Right lobe of liver (tissue), 6 donors: ENCODE measurements around the gene PIM3. TPM values are rescaled to one million over a fixed set of nuclear protein-coding genes. Genes with fewer than 3 reads are reported as not detected.

Experiments used
- ATAC-seq, 4 donors: fragments of 200-7000 bp; cut with Tn5 transposase; one replicate each; pipeline ENCODE4 v1.9.1; 2020; ENCODE audit warnings: mild to moderate bottlenecking in 4 of 4, moderate library complexity in 4 of 4
- DNase-seq, 3 donors: peaks; one replicate each; pipeline ENCODE4 v3.0.0-alpha.2; 2020
- H3K27ac ChIP-seq, 3 donors: fragments of 200-600 bp; one replicate each; pipeline ENCODE4 v1.8.0; 2022
- H3K27me3 ChIP-seq, 2 donors: fragments of 200-600 bp; one replicate each; pipeline ENCODE4 v1.8.0; 2022
- H3K36me3 ChIP-seq, 4 donors: fragments of 200-600 bp; sonication (generic) in 1 of 4; one replicate each; pipeline versions ENCODE4 v1.5.1 to v1.8.0; 2017 to 2022; ENCODE audit warnings: control low read depth in 1 of 4
- H3K4me1 ChIP-seq, 4 donors: fragments of 200-600 bp; sonication (generic) in 1 of 4; one replicate each; pipeline versions ENCODE4 v1.5.1 to v1.8.0; 2017 to 2022; ENCODE audit warnings: control low read depth in 1 of 4
- H3K4me3 ChIP-seq, 3 donors: fragments of 200-600 bp; one replicate each; pipeline ENCODE4 v1.8.0; 2022
- H3K9me3 ChIP-seq, 4 donors: fragments of 200-600 bp; sonication (generic) in 1 of 4; one replicate each; pipeline versions ENCODE4 v1.5.1 to v1.8.0; 2017 to 2022; ENCODE audit warnings: control low read depth in 1 of 4
- POLR2A ChIP-seq: fragments of 450-650 bp; IDR thresholded peaks from one replicate; pipeline ENCODE4 v1.6.1; 2017; ENCODE audit warnings: antibody characterized with exemption, mild to moderate bottlenecking
- WGBS: methylation state at CpG from one replicate; pipeline ENCODE4 v1.1.6; 2018; ENCODE audit warnings: low coverage, low lambda C conversion rate; ENCODE audit not compliant: insufficient coverage; ENCODE audit errors: missing lambda C conversion rate; 5-methylcytosine and 5-hydroxymethylcytosine counted together
- intact Hi-C, 2 donors: fragments of 100-400 bp; cut with DNase I; formaldehyde crosslinking; loops; one replicate each; pipeline versions ENCODE4 v1.11.2 to v1.14.1; 2022
- total RNA-seq, 6 experiments: library from RNA; depleted of rRNA in 2 of 6; stranded (reverse); fragments of >200 nt in 2 of 6; fragmentation: NEBNext Ultra II Directional in 3 of 6; extraction: Animal tissue kit (Norgen Biotek cat#: 25700) in 3 of 6; gene quantifications; one replicate each; pipeline versions ENCODE4 v1.1.0 to v1.2.4, GENCODE V29; 2016 to 2023
- TF ChIP-seq, protein P1 (sequence below), 4 donors: fragments of 200-600 bp in 3 of 4; fragments of 450-650 bp in 1 of 4; IDR thresholded peaks; one replicate each; pipeline versions ENCODE4 v1.5.1 to v1.8.0; 2016 to 2022; ENCODE audit warnings: antibody characterized with exemption in 4 of 4, mild to moderate bottlenecking in 2 of 4
- donor health status: DM: no; HTN: yes; CAD: no.
- donor health status: DM: no; HTN: no; CAD: no.
- donor health status: DM: no; HTN: no; CAD: no.
- donor health status: DM: no; HTN: yes; CAD: no.
- donor health status: DM: no; HTN: yes; CAD: no.

PIM3 gene
- total RNA-seq, 6 experiments from 2014 or later = 26.7 to 64.4 (median 32.8) TPM

DNA sequence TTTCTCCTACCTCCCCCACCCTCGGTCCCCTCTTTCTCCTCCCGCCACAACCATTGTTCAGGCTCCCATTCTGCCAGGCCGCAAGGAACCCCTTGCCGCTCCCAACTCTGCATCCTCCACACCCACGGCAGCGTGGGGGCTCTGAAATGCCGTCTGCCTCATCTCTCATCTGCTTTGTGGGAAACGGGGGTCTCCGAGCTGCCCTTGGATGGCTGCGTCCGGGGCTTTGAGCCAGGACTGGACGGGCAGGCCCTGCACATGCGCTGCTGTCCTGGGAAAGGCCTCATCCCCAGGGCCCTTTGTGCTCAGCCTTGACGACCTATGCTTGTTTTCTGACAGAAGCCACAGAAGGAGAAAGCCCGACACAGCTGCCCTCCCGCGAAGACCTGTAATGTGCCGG lies 33.7 kb upstream of the PIM3 start:
- Histone ChIP-seq H3K27me3 (no peaks in the 10 kb centered on the region), H3K9me3 (no peaks in the 10 kb centered on the region), H3K4me3 (no peak overlapping the region), H3K36me3 (peaks cover 0 to 5% (median 2%) of the 10 kb centered on the region in 4 donors), H3K4me1 (peaks cover 0 to 11% (median 6%) of the 10 kb centered on the region in 4 donors), H3K27ac (no peak overlapping the region)
- TF ChIP-seq, protein P1, sequence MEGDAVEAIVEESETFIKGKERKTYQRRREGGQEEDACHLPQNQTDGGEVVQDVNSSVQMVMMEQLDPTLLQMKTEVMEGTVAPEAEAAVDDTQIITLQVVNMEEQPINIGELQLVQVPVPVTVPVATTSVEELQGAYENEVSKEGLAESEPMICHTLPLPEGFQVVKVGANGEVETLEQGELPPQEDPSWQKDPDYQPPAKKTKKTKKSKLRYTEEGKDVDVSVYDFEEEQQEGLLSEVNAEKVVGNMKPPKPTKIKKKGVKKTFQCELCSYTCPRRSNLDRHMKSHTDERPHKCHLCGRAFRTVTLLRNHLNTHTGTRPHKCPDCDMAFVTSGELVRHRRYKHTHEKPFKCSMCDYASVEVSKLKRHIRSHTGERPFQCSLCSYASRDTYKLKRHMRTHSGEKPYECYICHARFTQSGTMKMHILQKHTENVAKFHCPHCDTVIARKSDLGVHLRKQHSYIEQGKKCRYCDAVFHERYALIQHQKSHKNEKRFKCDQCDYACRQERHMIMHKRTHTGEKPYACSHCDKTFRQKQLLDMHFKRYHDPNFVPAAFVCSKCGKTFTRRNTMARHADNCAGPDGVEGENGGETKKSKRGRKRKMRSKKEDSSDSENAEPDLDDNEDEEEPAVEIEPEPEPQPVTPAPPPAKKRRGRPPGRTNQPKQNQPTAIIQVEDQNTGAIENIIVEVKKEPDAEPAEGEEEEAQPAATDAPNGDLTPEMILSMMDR (IDR thresholded peaks at IDR 0.05) = no peak
- no peak for TF ChIP-seq POLR2A
- DNase-seq (no peak), ATAC-seq (no peak)
- intact Hi-C loops = loop anchor here in 1 of 2 donors (5.0 to 10.0 kb wide), 2 partner anchors 105 to 162 kb away; no protein-coding TSS in a partner anchor
- 88% methylated on average over 7 of the region's 18 CpGs for WGBS

- no peak for TF ChIP-seq POLR2A
- TF ChIP-seq, protein P1 (IDR thresholded peaks at IDR 0.05) = no peak
- Histone ChIP-seq H3K36me3 (peaks cover 0 to 5% (median 2%) of the 10 kb centered on the region in 4 donors), H3K27ac (no peak overlapping the region), H3K4me3 (no peak overlapping the region), H3K27me3 (no peaks in the 10 kb centered on the region), H3K9me3 (no peaks in the 10 kb centered on the region), H3K4me1 (peaks cover 0 to 11% (median 6%) of the 10 kb centered on the region in 4 donors)
- intact Hi-C loops = loop anchor here (2.0 to 10.0 kb wide), 3 partner anchors 105 to 163 kb away; no protein-coding TSS in a partner anchor
- no peak for ATAC-seq
- DNase-seq = no peak
- WGBS = 80% methylated on average over 5 of the region's 26 CpGs
Observed at GRCh38 chr22:49927483-49928184, 32.9 kb upstream of the PIM3 start.

GRCh38 chr22:49928185-49928495 lies 32.4 kb upstream of the PIM3 start:
- H3K4me3 ChIP-seq = no peak overlapping the region
- no peak for TF ChIP-seq POLR2A
- TF ChIP-seq, protein P1 (IDR thresholded peaks at IDR 0.05) = no peak
- peaks cover 0 to 11% (median 6%) of the 10 kb centered on the region in 4 donors for H3K4me1 ChIP-seq
- no peak overlapping the region for H3K27ac ChIP-seq
- H3K36me3 ChIP-seq = peaks cover 0 to 5% (median 2%) of the 10 kb centered on the region in 4 donors
- DNase-seq (no peak), ATAC-seq (no peak)
- H3K27me3 ChIP-seq = no peaks in the 10 kb centered on the region
- 83% methylated on average over 7 of the region's 8 CpGs for WGBS
- no peaks in the 10 kb centered on the region for H3K9me3 ChIP-seq
- intact Hi-C loops = loop anchor here (2.0 to 10.0 kb wide), 3 partner anchors 104 to 163 kb away; no protein-coding TSS in a partner anchor

- Histone ChIP-seq H3K27me3 (no peaks in the 10 kb centered on the region), H3K4me3 (no peak overlapping the region), H3K27ac (no peak overlapping the region), H3K4me1 (peaks cover 0 to 13% (median 9%) of the 10 kb centered on the region in 4 donors), H3K36me3 (peaks cover 0 to 5% (median 2%) of the 10 kb centered on the region in 4 donors), H3K9me3 (no peaks in the 10 kb centered on the region)
- TF ChIP-seq, protein P1 (IDR thresholded peaks at IDR 0.05) = no peak
- TF ChIP-seq POLR2A = no peak
- peak in 1 of 4 donors; percentile 3 for ATAC-seq
- intact Hi-C loops = loop anchor here (2.0 to 10.0 kb wide), 3 partner anchors 104 to 164 kb away; no protein-coding TSS in a partner anchor
- DNase-seq = peak in 2 of 3 donors; percentile 36 to 62
- WGBS = 36% methylated on average over 9 of the region's 38 CpGs
Observed at GRCh38 chr22:49928555-49929210, 31.9 kb upstream of the PIM3 start.
